ENCODE data around the gene HAND1.

HAND1 gene

GRCh38 chr5:154442801-154443200 is 35.2 kb downstream of the HAND1 start:
- no peak for TF ChIP-seq ZNF384 (IDR thresholded peaks at IDR 0.05)
- no peak for TF ChIP-seq HDGF (IDR thresholded peaks at IDR 0.05; ENCODE audit: borderline replicate concordance)
- TF ChIP-seq FOXK2 (IDR thresholded peaks at IDR 0.05) = no peak
- TF ChIP-seq CTBP1 (IDR thresholded peaks at IDR 0.05; ENCODE audit: borderline replicate concordance) = no peak
- no peak for TF ChIP-seq LEF1 (IDR thresholded peaks at IDR 0.05; ENCODE audit: borderline replicate concordance)
- TF ChIP-seq L3MBTL2 (conservative IDR thresholded peaks at IDR 0.05) = no peak
- TF ChIP-seq SUZ12 (IDR thresholded peaks at IDR 0.05) = no peak
- TF ChIP-seq FOXA1 (IDR thresholded peaks at IDR 0.05) = no peak
- TF ChIP-seq, protein P1, sequence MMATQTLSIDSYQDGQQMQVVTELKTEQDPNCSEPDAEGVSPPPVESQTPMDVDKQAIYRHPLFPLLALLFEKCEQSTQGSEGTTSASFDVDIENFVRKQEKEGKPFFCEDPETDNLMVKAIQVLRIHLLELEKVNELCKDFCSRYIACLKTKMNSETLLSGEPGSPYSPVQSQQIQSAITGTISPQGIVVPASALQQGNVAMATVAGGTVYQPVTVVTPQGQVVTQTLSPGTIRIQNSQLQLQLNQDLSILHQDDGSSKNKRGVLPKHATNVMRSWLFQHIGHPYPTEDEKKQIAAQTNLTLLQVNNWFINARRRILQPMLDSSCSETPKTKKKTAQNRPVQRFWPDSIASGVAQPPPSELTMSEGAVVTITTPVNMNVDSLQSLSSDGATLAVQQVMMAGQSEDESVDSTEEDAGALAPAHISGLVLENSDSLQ (IDR thresholded peaks at IDR 0.05) = no peak
- no peak for TF ChIP-seq BHLHE40 (IDR thresholded peaks at IDR 0.05; ENCODE audit: borderline replicate concordance)
- TF ChIP-seq ARNT (IDR thresholded peaks at IDR 0.05) = no peak
- POLR2A ChIA-PET = no interaction called here
- CTCF ChIA-PET = no interaction called here
- no peak for DNase-seq (ENCODE audit: extremely low spot score)

GRCh38 chr5:154440540-154440939 is 37.5 kb downstream of the HAND1 start:
- CTCF ChIA-PET = no interaction called here
- POLR2A ChIA-PET = no interaction called here
- DNase-seq (ENCODE audit: extremely low spot score) = no peak
- TF ChIP-seq SUZ12 (IDR thresholded peaks at IDR 0.05) = no peak
- no peak for TF ChIP-seq ZNF384 (IDR thresholded peaks at IDR 0.05)

DNA sequence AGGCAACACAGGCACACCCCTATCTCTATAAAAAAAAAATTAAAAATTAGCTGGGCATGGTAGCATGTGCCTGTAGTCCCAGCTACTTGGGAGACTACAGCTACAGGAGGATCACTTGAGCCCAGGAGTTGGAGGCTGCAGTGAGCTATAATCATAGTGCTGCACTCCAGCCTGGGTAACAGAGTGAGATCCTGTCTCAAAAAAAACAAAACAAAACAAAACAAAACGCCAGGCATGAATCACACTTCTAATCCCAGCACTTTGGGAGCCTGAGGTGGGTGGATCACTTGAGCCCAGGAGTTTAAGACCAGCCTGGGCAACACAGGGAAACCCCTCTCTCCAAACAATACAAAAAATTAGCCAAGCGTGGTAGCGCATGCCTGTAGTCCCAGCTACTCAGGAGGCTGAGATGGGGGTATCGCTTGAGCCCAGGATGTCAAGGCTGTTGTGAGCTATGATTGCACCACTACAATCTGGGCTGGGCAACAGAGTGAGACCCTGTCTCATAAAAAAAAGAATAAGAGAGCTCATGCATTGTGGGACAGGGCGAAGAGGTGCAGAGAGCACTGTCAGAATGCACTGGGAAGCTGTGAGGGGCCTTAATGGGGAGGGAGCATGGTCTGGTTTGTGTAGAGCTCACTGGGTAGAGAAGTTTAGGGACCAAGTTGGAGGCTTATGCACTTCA is 40.6 kb downstream of the HAND1 start:
- CTCF ChIA-PET = interaction anchor here (1.0 kb wide), 1 partner anchor 11 kb away, joined by 5 read pairs; no protein-coding TSS in a partner anchor
- POLR2A ChIA-PET = no interaction called here
- TF ChIP-seq CTBP1 (IDR thresholded peaks at IDR 0.05; ENCODE audit: borderline replicate concordance) (no peak), BHLHE40 (IDR thresholded peaks at IDR 0.05; ENCODE audit: borderline replicate concordance) (no peak), HDGF (IDR thresholded peaks at IDR 0.05; ENCODE audit: borderline replicate concordance) (no peak), TARDBP (IDR thresholded peaks at IDR 0.05) (no peak), FOXK2 (IDR thresholded peaks at IDR 0.05) (no peak), SP1 (IDR thresholded peaks at IDR 0.05) (no peak), L3MBTL2 (conservative IDR thresholded peaks at IDR 0.05) (no peak), ARNT (IDR thresholded peaks at IDR 0.05) (no peak), FOXM1 (IDR thresholded peaks at IDR 0.05; ENCODE audit: borderline replicate concordance) (no peak), ZNF384 (IDR thresholded peaks at IDR 0.05) (no peak), NFRKB (IDR thresholded peaks at IDR 0.05) (no peak), LEF1 (IDR thresholded peaks at IDR 0.05; ENCODE audit: borderline replicate concordance) (no peak), SUZ12 (IDR thresholded peaks at IDR 0.05) (no peak)
- TF ChIP-seq, protein P1 (IDR thresholded peaks at IDR 0.05) = no peak
- DNase-seq (ENCODE audit: extremely low spot score) = no peak

DNA sequence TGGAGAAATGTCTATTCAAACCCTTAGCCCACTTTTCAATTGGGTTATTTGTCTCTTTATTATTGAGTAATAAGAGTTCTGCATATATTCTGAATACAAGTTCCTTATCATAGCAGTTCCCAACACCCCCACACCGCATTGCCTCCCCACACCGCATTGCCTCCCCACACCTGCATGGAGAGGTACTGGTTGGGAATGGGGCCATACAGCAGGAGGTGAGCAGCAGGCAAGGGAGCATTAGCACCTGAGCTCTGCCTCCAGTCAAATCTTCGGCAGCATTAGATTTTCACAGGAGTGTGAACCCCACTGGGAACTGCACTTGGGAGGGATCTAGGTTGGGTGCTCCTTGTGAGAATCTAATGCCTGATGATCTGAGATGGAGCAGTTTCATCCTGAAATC is 42.8 kb downstream of the HAND1 start:
- CTCF ChIA-PET = no interaction called here
- no peak for DNase-seq (ENCODE audit: extremely low spot score)
- TF ChIP-seq NFRKB (IDR thresholded peaks at IDR 0.05) = no peak
- no peak for TF ChIP-seq SP1 (IDR thresholded peaks at IDR 0.05)
- no peak for TF ChIP-seq HDGF (IDR thresholded peaks at IDR 0.05; ENCODE audit: borderline replicate concordance)
- TF ChIP-seq TARDBP (IDR thresholded peaks at IDR 0.05) = no peak
- TF ChIP-seq FOXK2 (IDR thresholded peaks at IDR 0.05) = no peak
- TF ChIP-seq LEF1 (IDR thresholded peaks at IDR 0.05; ENCODE audit: borderline replicate concordance) = no peak
- TF ChIP-seq SUZ12 (IDR thresholded peaks at IDR 0.05) = no peak
- no peak for TF ChIP-seq L3MBTL2 (conservative IDR thresholded peaks at IDR 0.05)
- TF ChIP-seq, protein P1 (IDR thresholded peaks at IDR 0.05) = no peak
- no peak for TF ChIP-seq FOXA1 (IDR thresholded peaks at IDR 0.05)
- TF ChIP-seq ZNF384 (IDR thresholded peaks at IDR 0.05) = no peak
- TF ChIP-seq FOXM1 (IDR thresholded peaks at IDR 0.05; ENCODE audit: borderline replicate concordance) = no peak
- TF ChIP-seq ELF4 (IDR thresholded peaks at IDR 0.05) = no peak
- no peak for TF ChIP-seq CTBP1 (IDR thresholded peaks at IDR 0.05; ENCODE audit: borderline replicate concordance)
- POLR2A ChIA-PET = no interaction called here

DNA sequence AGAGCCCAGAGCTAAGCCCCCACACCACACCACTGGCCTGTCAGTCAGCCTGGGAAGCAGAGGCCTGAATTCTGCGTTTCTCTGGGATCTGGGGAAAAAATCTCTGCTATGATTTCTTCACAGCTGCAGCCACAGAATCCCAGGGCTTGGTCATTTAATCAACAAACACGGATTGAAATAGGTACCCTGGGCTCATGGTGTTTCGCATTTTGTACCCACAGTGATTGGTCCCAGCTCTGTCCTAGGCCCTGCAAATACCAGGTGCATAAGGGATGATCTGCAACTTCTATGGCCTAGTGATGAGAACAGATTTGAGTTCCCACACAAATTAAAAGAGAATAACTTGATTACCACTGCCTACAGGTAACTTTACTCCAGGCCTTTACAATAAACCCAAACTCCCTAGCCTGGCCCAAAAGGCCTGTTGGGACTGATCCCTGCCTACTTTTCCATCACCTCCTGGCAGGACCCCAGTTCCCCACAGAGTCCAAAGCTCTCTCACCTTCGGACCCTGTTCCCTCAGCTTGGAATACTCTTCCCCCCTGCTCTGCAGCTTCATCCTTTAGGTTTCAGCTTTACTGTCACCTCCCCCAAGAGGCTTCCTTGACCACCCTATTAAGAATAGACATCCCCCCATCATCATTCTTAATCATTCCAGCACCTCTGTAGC is 46.9 kb downstream of the HAND1 start:
- POLR2A ChIA-PET = interaction anchor here (0.8 kb wide), 1 partner anchor 45 kb away, joined by 3 read pairs; no protein-coding TSS in a partner anchor
- TF ChIP-seq HDGF (IDR thresholded peaks at IDR 0.05; ENCODE audit: borderline replicate concordance) (no peak), SP1 (IDR thresholded peaks at IDR 0.05) (no peak), ZNF384 (IDR thresholded peaks at IDR 0.05) (no peak), BHLHE40 (IDR thresholded peaks at IDR 0.05; ENCODE audit: borderline replicate concordance) (no peak), FOXM1 (IDR thresholded peaks at IDR 0.05; ENCODE audit: borderline replicate concordance) (no peak), LEF1 (IDR thresholded peaks at IDR 0.05; ENCODE audit: borderline replicate concordance) (no peak), ELF4 (IDR thresholded peaks at IDR 0.05) (no peak), FOXA1 (IDR thresholded peaks at IDR 0.05) (no peak), FOXK2 (IDR thresholded peaks at IDR 0.05) (no peak), L3MBTL2 (conservative IDR thresholded peaks at IDR 0.05) (no peak), SUZ12 (IDR thresholded peaks at IDR 0.05) (no peak), ARNT (IDR thresholded peaks at IDR 0.05) (no peak), NFRKB (IDR thresholded peaks at IDR 0.05) (no peak), CTBP1 (IDR thresholded peaks at IDR 0.05; ENCODE audit: borderline replicate concordance) (no peak), TARDBP (IDR thresholded peaks at IDR 0.05) (no peak)
- TF ChIP-seq, protein P1 (IDR thresholded peaks at IDR 0.05) = no peak
- CTCF ChIA-PET = interaction anchor here (2.9 kb wide), 1 partner anchor 9 kb away, joined by 8 read pairs; no protein-coding TSS in a partner anchor
- DNase-seq (ENCODE audit: extremely low spot score) = no peak

Data from HEK293T (cell line).